LNCAP (cell line): ENCODE results near the gene HDX.

ENCODE experiments used
- TF ChIP-seq, protein P1 (sequence below): fragments of 450-650 bp; IDR thresholded peaks from 2 replicates; pipeline ENCODE4 v1.5.1; 2017; ENCODE audit warnings: mild to moderate bottlenecking

Gene HDX

GRCh38 chrX:84501798-84502628, at the start of gene HDX:
HDX (minus strand) TSS chrX:84502453; CDS start chrX:84475397, 27,056 bp downstream.
- TF ChIP-seq, protein P1, sequence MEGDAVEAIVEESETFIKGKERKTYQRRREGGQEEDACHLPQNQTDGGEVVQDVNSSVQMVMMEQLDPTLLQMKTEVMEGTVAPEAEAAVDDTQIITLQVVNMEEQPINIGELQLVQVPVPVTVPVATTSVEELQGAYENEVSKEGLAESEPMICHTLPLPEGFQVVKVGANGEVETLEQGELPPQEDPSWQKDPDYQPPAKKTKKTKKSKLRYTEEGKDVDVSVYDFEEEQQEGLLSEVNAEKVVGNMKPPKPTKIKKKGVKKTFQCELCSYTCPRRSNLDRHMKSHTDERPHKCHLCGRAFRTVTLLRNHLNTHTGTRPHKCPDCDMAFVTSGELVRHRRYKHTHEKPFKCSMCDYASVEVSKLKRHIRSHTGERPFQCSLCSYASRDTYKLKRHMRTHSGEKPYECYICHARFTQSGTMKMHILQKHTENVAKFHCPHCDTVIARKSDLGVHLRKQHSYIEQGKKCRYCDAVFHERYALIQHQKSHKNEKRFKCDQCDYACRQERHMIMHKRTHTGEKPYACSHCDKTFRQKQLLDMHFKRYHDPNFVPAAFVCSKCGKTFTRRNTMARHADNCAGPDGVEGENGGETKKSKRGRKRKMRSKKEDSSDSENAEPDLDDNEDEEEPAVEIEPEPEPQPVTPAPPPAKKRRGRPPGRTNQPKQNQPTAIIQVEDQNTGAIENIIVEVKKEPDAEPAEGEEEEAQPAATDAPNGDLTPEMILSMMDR, result no peak

DNA sequence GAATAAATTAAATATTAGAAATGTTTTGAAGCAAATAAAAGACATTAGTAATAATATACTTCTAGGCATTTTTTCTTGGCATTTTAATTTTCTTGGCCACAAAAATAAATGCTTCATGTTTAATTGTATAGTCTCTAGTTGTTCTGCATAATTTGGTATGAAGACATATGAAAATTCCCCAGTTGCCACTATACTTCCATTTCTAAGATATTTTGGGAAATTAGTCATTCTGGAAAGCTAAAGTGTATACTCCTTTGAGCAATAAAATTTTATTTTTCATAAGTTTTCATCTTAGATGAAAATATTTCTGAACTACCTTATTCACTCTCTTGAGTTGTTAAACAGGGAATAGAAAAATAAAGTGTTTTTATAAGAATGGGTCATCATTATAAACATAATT, 13.8 kb downstream of the HDX start:
- TF ChIP-seq, protein P1, result no peak

- TF ChIP-seq, protein P1, result no peak
These were observed 14.6 kb downstream of the HDX start for GRCh38 chrX:84487365-84488353.

GRCh38 chrX:84479086-84479485, 23.2 kb downstream of the HDX start:
- TF ChIP-seq, protein P1, result no peak

GRCh38 chrX:84477114-84477513, 25.1 kb downstream of the HDX start:
- TF ChIP-seq, protein P1, result no peak

GRCh38 chrX:84475596-84475995, 26.7 kb downstream of the HDX start:
- TF ChIP-seq, protein P1, result no peak

DNA sequence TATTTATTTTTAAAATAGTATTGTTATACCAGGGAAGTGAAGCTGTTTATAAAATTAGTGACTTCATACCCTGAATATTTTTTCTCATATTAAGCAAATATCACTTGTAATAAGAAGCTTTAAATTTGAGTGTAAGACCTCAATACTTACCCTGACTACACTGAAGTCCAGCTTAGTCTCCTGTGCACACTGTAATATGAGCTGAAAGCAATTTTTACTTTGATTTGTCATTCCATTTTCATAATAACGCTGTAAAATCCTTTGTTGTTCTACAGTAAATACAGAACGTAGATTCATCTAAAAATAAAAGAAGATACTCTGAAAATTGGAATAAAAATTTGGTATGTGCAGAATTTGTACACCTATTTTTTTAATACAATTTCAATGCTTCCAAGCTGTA, 27.2 kb downstream of the HDX start:
- TF ChIP-seq, protein P1, result no peak
